Measurements from ENCODE around the gene TYK2.
"Not testable (repeated sequence)": the region's sequence is repeated elsewhere in the genome, so short reads cannot be mapped to it uniquely, and the experiment has no call there.

- not testable (repeated sequence) for TF ChIP-seq POLR2A, TAF1, SPI1 (IDR thresholded peaks at IDR 0.05; ENCODE audit: low read depth, low read length)
Measured at GRCh38 chr19:10366950-10367512, 13.3 kb downstream of the TYK2 start.

Data from GM12891 (cell line).